Tibial artery (tissue), 4 donors: ENCODE data around the gene ZYX.
A peak's percentile ranks its signal among the peaks of the same experiment; 100 is the strongest.

Source experiments
- DNase-seq, 2 donors: peaks; one replicate each; pipeline ENCODE4 v3.0.0-alpha.2; 2019
- H3K27ac ChIP-seq, 2 donors: fragments of 200-600 bp; sonication (generic) in 1 of 2; 1 replicate in 1 of 2; 2 replicates in 1 of 2; pipeline ENCODE4 v1.5.1; 2018 to 2019; ENCODE audit warnings: mild to moderate bottlenecking in 1 of 2
- H3K27me3 ChIP-seq, 2 donors: fragments of 200-600 bp; sonication (generic) in 1 of 2; one replicate each; pipeline versions ENCODE4 v1.5.1 to v1.6.0; 2016 to 2019
- H3K36me3 ChIP-seq, 3 donors: fragments of 200-600 bp; sonication (generic) in 2 of 3; one replicate each; pipeline ENCODE4 v1.5.1; 2016 to 2019; ENCODE audit warnings: mild to moderate bottlenecking in 2 of 3
- H3K4me1 ChIP-seq, 4 donors: fragments of 200-600 bp; sonication (generic) in 2 of 4; 1 replicate in 3 of 4; 2 replicates in 1 of 4; pipeline ENCODE4 v1.5.1; 2016 to 2019
- H3K4me3 ChIP-seq, 2 donors: fragments of 200-600 bp; sonication (generic) in 1 of 2; 1 replicate in 1 of 2; 2 replicates in 1 of 2; pipeline ENCODE4 v1.5.1; 2018 to 2019; ENCODE audit warnings: mild to moderate bottlenecking in 2 of 2
- H3K9me3 ChIP-seq, 3 donors: fragments of 200-600 bp; sonication (generic) in 1 of 3; one replicate each; pipeline ENCODE4 v1.5.1; 2016 to 2019
- CTCF ChIP-seq, 2 experiments: fragments of 200-600 bp in 1 of 2; fragments of 450-650 bp in 1 of 2; IDR thresholded peaks; one replicate each; pipeline ENCODE4 v1.5.1; 2017 to 2019; ENCODE audit warnings: antibody characterized with exemption in 2 of 2, mild to moderate bottlenecking in 1 of 2, moderate library complexity in 1 of 2
- intact Hi-C: fragments of 100-400 bp; cut with DNase I; formaldehyde crosslinking; loops from one replicate; pipeline ENCODE4 v1.15.0; 2023; ENCODE audit warnings: low total_unique reads

ZYX gene

DNA sequence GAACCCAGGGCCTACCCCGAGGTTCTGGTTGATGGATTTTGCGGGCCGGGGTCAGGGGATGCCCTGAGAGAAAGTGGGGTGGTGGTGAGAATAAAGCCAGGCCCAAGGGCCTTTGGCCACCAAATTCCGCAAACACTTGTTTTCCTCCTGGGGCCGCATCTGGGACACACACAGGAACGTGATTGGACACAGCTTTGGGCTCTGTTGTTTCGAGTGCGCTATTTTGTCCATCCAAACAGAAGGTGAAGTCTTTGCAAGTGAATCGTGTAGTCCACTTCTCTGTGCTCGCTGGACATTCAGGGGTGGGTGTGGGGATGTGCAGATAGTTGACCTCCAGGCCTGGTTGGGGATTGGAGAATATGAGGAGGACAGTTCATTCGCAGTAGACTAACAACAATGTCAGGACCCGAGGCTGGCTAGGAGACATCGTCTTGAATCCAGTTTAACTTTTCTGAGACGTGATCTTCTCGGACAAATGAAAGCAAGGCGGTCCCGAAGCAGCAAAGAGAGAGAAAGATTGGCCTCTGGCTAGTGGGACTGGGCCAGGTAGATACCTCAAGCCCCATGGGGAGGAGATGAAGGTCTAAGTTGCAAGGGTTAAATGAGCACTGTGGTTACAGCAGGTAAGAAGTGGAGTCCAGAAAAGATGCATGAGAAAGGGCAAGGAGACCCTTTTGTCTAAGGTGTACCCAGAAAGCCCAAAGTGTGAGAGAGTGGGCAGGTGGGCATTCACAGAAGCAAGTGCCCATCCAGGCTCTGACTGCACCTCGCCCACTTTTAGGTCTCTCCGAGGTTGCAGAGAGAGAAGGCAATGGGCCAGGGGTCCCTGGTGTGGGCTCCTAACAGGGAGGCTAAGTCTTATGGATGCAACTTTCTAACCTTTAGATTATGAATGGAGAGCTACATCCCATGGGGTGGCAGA is 17.9 kb upstream of the ZYX start:
- H3K27me3 ChIP-seq = peaks cover 0 to 26% of the 10 kb centered on the region in 2 donors
- no peak overlapping the region for H3K27ac ChIP-seq
- no peaks in the 10 kb centered on the region for H3K36me3 ChIP-seq
- H3K9me3 ChIP-seq = no peaks in the 10 kb centered on the region
- TF ChIP-seq CTCF (IDR thresholded peaks at IDR 0.05) = no peak
- peaks cover 0 to 18% (median 14%) of the 10 kb centered on the region in 4 donors for H3K4me1 ChIP-seq
- H3K4me3 ChIP-seq = peak overlapping the region; percentile 56 to 62
- intact Hi-C loops = loop anchor here (5.0 to 10.0 kb wide), 2 partner anchors 52 to 71 kb away; no protein-coding TSS in a partner anchor
- no peak for DNase-seq

DNA sequence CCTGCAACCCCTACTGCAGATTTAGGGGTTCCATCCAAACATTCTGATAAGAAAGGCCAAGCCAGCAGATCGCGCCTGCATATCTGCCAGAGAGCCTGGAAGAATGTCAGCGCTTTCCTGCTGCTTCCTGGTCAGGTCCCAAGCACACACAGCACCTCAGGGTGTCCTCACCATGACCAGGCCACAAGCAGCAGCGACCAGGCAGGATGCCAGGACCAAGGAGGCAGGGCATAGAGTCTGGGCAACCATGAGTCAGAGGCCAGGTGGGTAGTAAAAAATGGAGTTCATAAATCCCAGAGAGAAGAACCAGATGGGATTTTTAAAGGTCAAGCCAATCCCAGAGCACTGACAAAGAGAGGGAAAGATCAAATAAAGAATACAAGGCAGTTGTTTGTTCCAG is 13.2 kb upstream of the ZYX start:
- Histone ChIP-seq H3K36me3 (no peaks in the 10 kb centered on the region), H3K9me3 (no peaks in the 10 kb centered on the region), H3K4me3 (no peak overlapping the region), H3K27me3 (peaks cover 0 to 7% of the 10 kb centered on the region in 2 donors), H3K4me1 (peaks cover 0 to 2% (median 1%) of the 10 kb centered on the region in 4 donors), H3K27ac (no peak overlapping the region)
- no peak for DNase-seq
- no peak for TF ChIP-seq CTCF (IDR thresholded peaks at IDR 0.05)
- intact Hi-C loops = loop anchor here (10.0 kb wide), 1 partner anchor 47 kb away; no protein-coding TSS in a partner anchor

- H3K27ac ChIP-seq = no peak overlapping the region
- intact Hi-C loops = loop anchor here (10.0 kb wide), 1 partner anchor 46 kb away; no protein-coding TSS in a partner anchor
- no peak for TF ChIP-seq CTCF (IDR thresholded peaks at IDR 0.05)
These were observed 12.8 kb upstream of the ZYX start for GRCh38 chr7:143368387-143368786.

DNA sequence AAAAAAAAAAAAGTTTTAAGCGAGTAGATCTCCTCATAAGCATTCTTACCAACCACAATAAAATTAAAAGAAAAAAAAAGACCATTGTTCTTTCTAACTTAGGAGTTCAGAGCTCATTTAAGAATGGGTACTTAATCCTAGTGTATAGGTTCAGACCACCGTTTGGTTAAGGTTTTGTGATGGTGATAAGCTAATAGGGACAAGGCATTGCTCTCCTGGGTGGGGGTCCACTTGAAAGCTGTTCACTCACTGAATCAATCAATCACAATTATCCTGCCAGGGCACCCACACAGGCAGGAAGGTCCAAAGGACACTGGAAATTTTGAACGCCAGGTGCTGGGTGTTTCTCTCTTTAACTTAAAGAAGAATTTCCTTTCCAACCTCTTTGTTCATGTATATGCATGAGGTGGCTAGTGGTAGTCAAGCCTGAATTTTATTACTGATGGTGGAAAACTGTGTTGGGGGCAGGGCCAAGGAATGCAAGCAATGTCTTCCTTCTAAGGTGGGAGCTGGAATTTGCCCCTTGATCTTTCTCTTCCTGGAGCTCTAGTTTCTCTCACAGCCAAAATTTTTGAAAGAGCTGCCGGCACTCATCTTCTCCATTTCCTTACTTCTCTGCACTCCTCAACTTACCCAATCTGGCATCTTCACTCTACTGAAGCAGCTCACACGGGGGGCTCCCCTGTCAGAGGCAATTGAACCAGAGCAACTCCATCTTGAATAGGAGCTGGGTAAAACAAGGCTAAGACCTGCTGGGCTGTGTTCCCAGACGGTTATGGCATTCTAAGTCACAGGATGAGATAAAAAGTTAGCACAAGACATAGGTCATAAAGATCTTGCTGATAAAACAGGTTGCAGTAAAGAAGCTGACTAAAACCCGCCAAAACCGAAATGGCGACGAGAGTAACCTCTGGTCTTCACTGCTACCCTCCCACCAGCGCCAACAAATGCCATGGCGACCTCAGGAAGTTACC is 11.2 kb upstream of the ZYX start:
- intact Hi-C loops = loop anchor here (10.0 kb wide), 1 partner anchor 45 kb away; no protein-coding TSS in a partner anchor

More at GRCh38 chr7:143368387-143368786, 12.8 kb upstream of the ZYX start:
- H3K27me3 ChIP-seq = peaks cover 0 to 3% of the 10 kb centered on the region in 2 donors
- no peak overlapping the region for H3K4me3 ChIP-seq
- H3K9me3 ChIP-seq = no peaks in the 10 kb centered on the region
- H3K36me3 ChIP-seq = no peaks in the 10 kb centered on the region
- no peak for DNase-seq
- H3K4me1 ChIP-seq = no peaks in the 10 kb centered on the region

More for the DNA sequence above, 11.2 kb upstream of the ZYX start:
- no peak overlapping the region for H3K4me3 ChIP-seq
- H3K4me1 ChIP-seq = no peaks in the 10 kb centered on the region
- H3K36me3 ChIP-seq = no peaks in the 10 kb centered on the region
- no peaks in the 10 kb centered on the region for H3K9me3 ChIP-seq
- H3K27ac ChIP-seq = no peak overlapping the region
- H3K27me3 ChIP-seq = no peaks in the 10 kb centered on the region
- no peak for TF ChIP-seq CTCF (IDR thresholded peaks at IDR 0.05)
- DNase-seq = no peak
